IMR-90 (cell line): ENCODE data around the gene SASH3. TPM values are rescaled to one million over a fixed set of nuclear protein-coding genes. Genes with fewer than 3 reads are reported as not detected.

Experiments
- ATAC-seq: fragments of 200-7000 bp; cut with Tn5 transposase; 2 replicates; pipeline ENCODE4 v1.9.1; 2020; ENCODE audit warnings: low read depth, mild to moderate bottlenecking, moderate library complexity
- BruUV-seq: library from RNA; stranded (reverse); fragments of 400-500 nt; replicated peaks from 2 replicates; lab custom pipeline; 2021; lab: Mats Ljungman, UMichigan
- CTCF ChIA-PET: fragments of 300-600 bp; formaldehyde crosslinking; extraction: SDS; loops from one replicate; lab custom pipeline; 2021; ENCODE audit warnings: antibody characterized with exemption; lab: Yijun Ruan, JAX
- POLR2A ChIA-PET: fragments of 300-600 bp; sonication (Branson Sonifier 250); formaldehyde crosslinking; loops from one replicate; lab custom pipeline; 2022; ENCODE audit warnings: antibody characterized with exemption; ENCODE audit not compliant: unreplicated experiment; lab: Charles Lee
- DNase-seq: peaks from one replicate; pipeline ENCODE4 v3.0.0; 2013
- H2AFZ ChIP-seq: replicated peaks from 2 replicates; pipeline ENCODE3; 2013; ENCODE audit warnings: low read length, mild to moderate bottlenecking; ENCODE audit not compliant: poor library complexity
- H2AK5ac ChIP-seq: 2 replicates; pipeline ENCODE4 v1.6.1; 2013; ENCODE audit warnings: low read depth, low read length, inconsistent platforms
- H2AK9ac ChIP-seq: replicated peaks from 2 replicates; pipeline ENCODE3; 2013; ENCODE audit warnings: mild to moderate bottlenecking, low read depth, low read length, moderate library complexity; ENCODE audit not compliant: poor library complexity
- H2BK120ac ChIP-seq: 2 replicates; pipeline ENCODE4 v1.6.1; 2013; ENCODE audit warnings: low read depth, low read length, inconsistent platforms
- H2BK15ac ChIP-seq: 3 replicates; pipeline ENCODE4 v1.6.1; 2013; ENCODE audit warnings: low read depth, low read length, inconsistent platforms
- H2BK20ac ChIP-seq: 2 replicates; pipeline ENCODE4 v1.6.1; 2013; ENCODE audit warnings: low read depth, mild to moderate bottlenecking, inconsistent platforms, low read length, moderate library complexity
- H2BK5ac ChIP-seq: 2 replicates; pipeline ENCODE4 v1.6.1; 2013; ENCODE audit warnings: mild to moderate bottlenecking, low read depth, low read length, inconsistent platforms; ENCODE audit not compliant: poor library complexity, severe bottlenecking
- H3K14ac ChIP-seq: replicated peaks from 2 replicates; pipeline ENCODE4 v1.6.1; 2013; ENCODE audit warnings: low read depth, low read length, inconsistent platforms
- H3K18ac ChIP-seq: 2 replicates; pipeline ENCODE4 v1.6.1; 2013; ENCODE audit warnings: low read depth, low read length, control low read depth
- H3K23ac ChIP-seq: 2 replicates; pipeline ENCODE4 v1.6.1; 2013; ENCODE audit warnings: low read depth, low read length, inconsistent platforms
- H3K27ac ChIP-seq: 2 replicates; pipeline ENCODE4 v1.5.1; 2013; ENCODE audit warnings: mild to moderate bottlenecking, control low read depth, low read length; ENCODE audit not compliant: insufficient read depth
- H3K27me3 ChIP-seq: 2 replicates; pipeline ENCODE4 v1.6.1; 2013; ENCODE audit warnings: low read length; ENCODE audit not compliant: control insufficient read depth, insufficient read depth
- H3K36me3 ChIP-seq: 2 replicates; pipeline ENCODE4 v1.6.1; 2013; ENCODE audit warnings: low read length, mixed read lengths; ENCODE audit not compliant: control insufficient read depth, insufficient read depth
- H3K4ac ChIP-seq: 2 replicates; pipeline ENCODE4 v1.6.1; 2013; ENCODE audit warnings: low read depth, low read length, inconsistent platforms
- H3K4me1 ChIP-seq: 2 replicates; pipeline ENCODE4 v1.6.1; 2013; ENCODE audit warnings: low read length, mixed read lengths; ENCODE audit not compliant: control insufficient read depth, insufficient read depth
- H3K4me2 ChIP-seq: 2 replicates; pipeline ENCODE4 v1.6.1; 2013; ENCODE audit warnings: low read depth, mild to moderate bottlenecking, control low read depth, low read length, moderate library complexity
- H3K4me3 ChIP-seq: 2 replicates; pipeline ENCODE4 v1.5.1; 2013; ENCODE audit warnings: low read depth, mild to moderate bottlenecking, control low read depth, low read length, moderate library complexity; ENCODE audit not compliant: insufficient read depth
- H3K56ac ChIP-seq: 2 replicates; pipeline ENCODE4 v1.6.1; 2013; ENCODE audit warnings: low read length, inconsistent platforms; ENCODE audit not compliant: insufficient read depth; ENCODE audit errors: extremely low read depth
- H3K79me1 ChIP-seq, 2 experiments: 2 replicates each; pipeline ENCODE4 v1.6.1; 2013; ENCODE audit warnings: low read length in 2 of 2, inconsistent platforms in 1 of 2, low read depth in 1 of 2
- H3K9ac ChIP-seq: 2 replicates; pipeline ENCODE4 v1.6.1; 2013; ENCODE audit warnings: low read depth, low read length, control low read depth
- H3K9me1 ChIP-seq: 2 replicates; pipeline ENCODE4 v1.6.1; 2013; ENCODE audit warnings: low read length, inconsistent platforms; ENCODE audit not compliant: insufficient read depth
- H3K9me3 ChIP-seq: 2 replicates; pipeline ENCODE4 v1.6.1; 2013; ENCODE audit warnings: low read length; ENCODE audit not compliant: control insufficient read depth, insufficient read depth
- H4K20me1 ChIP-seq: 2 replicates; pipeline ENCODE4 v1.6.1; 2013; ENCODE audit warnings: low read length, inconsistent platforms; ENCODE audit not compliant: insufficient read depth
- H4K5ac ChIP-seq: 2 replicates; pipeline ENCODE4 v1.6.1; 2013; ENCODE audit warnings: mild to moderate bottlenecking, low read depth, low read length, control low read depth
- H4K8ac ChIP-seq, 2 experiments: 2 replicates each; pipeline ENCODE4 v1.6.1; 2013; ENCODE audit warnings: low read depth in 2 of 2, low read length in 2 of 2, control low read depth in 1 of 2, inconsistent platforms in 1 of 2
- H4K91ac ChIP-seq: 2 replicates; pipeline ENCODE4 v1.6.1; 2013; ENCODE audit warnings: low read depth, low read length, inconsistent platforms; ENCODE audit not compliant: insufficient read depth
- CEBPB ChIP-seq: IDR thresholded peaks from 2 replicates; pipeline ENCODE4 v1.6.1; 2012; ENCODE audit warnings: low read depth, low read length, improper control_type of control experiment
- MAFK ChIP-seq: IDR thresholded peaks from 2 replicates; pipeline ENCODE4 v1.6.1; 2012; ENCODE audit warnings: low read depth, low read length, improper control_type of control experiment
- WGBS, 2 experiments: methylation state at CpG; one replicate each; pipeline versions ENCODE4 v1.1.5 to v1.1.7; 2013; ENCODE audit warnings: missing lambda C conversion rate in 2 of 2; ENCODE audit not compliant: insufficient read length in 1 of 2; ENCODE audit errors: extremely low coverage in 2 of 2; 5-methylcytosine and 5-hydroxymethylcytosine counted together
- dilution Hi-C: fragments of 300-500 bp; cut with HindIII; formaldehyde crosslinking; loops from one replicate; pipeline ENCODE4 v1.14.3; 2018; ENCODE audit warnings: low sequenced_read_pairs; ENCODE audit not compliant: unreplicated experiment
- in situ Hi-C: fragments of 300-500 bp; cut with MboI; formaldehyde crosslinking; loops from 3 replicates; pipeline ENCODE4 v1.14.3; 2019; ENCODE audit warnings: low sequenced_read_pairs, inconsistent platforms, mixed read lengths
- intact Hi-C: fragments of 100-400 bp; cut with micrococcal nuclease; formaldehyde crosslinking; loops from 2 replicates; pipeline ENCODE4 v1.10.0; 2022
- polyA plus RNA-seq, 3 experiments: library from polyadenylated mRNA; depleted of rRNA; stranded (reverse); fragments of >200 nt; gene quantifications; 2 replicates each; pipeline ENCODE4 v1.2.3, GENCODE V29; 2012; ENCODE audit warnings: low replicate concordance in 1 of 3
- total RNA-seq: library from RNA; depleted of rRNA; stranded (reverse); fragments of >200 nt; gene quantifications from 2 replicates; pipeline ENCODE4 v1.2.3, GENCODE V29; 2012

Gene SASH3
- total and polyA plus RNA-seq, 2 of the 4 experiments (the other 2 are of a cell fraction), result not detected

DNA sequence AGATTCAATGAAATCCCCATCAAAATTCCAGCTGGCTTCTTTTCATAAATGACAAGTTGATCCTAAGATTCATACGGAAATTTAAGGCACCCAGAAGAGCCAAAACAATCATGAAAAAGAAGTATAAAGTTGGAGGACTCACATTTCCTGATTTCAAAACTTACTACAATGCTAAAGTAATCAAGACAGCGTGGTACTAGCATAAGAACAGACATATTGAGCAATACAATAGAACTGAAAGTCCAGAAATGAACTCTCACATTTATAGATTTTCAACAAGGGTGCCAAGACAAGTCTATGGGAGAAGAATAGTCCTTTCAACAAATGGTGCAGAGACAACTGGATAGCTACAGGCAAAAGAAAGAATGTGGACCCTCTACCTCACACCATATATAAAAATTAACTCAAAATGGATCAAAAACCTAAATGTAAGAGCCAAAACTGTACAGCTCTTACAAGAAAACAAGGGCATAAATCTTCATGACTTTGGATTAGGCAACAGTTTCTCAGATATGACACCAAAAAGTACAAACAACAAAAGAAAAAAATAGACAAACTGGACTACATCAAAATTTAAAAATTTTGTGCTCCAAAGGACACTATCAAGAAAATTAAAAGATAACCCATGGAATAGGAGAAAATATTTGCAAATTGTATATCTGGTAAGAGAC is 28.5 kb downstream of the SASH3 start:
- H3K4me3 ChIP-seq, result no peak overlapping the region

More for the DNA sequence above, 28.5 kb downstream of the SASH3 start:
- H2AFZ ChIP-seq, result no peak overlapping the region
- no peaks in the 10 kb centered on the region for H3K4me1 ChIP-seq
- H3K14ac ChIP-seq, result no peak overlapping the region
- H3K36me3 ChIP-seq, result peaks cover 17% of the 10 kb centered on the region
- no peak overlapping the region for H3K18ac ChIP-seq
- H3K9ac ChIP-seq, result no peak overlapping the region
- BruUV-seq, result no TSS peak
- DNase-seq, result no peak
- CTCF ChIA-PET, result no interaction called here
- no peak overlapping the region for H2BK120ac ChIP-seq
- dilution Hi-C loops, result no loop called here
- no peaks in the 10 kb centered on the region; a peak in 1 of 4 replicates for H3K79me1 ChIP-seq
- no peaks in the 10 kb centered on the region for H3K9me3 ChIP-seq
- H2BK5ac ChIP-seq, result no peak overlapping the region
- POLR2A ChIA-PET, result no interaction called here
- ATAC-seq, result no peak
- no peak overlapping the region for H3K4ac ChIP-seq
- H2AK5ac ChIP-seq, result no peak overlapping the region
- intact Hi-C loops, result no loop called here
- no peak overlapping the region for H3K56ac ChIP-seq
- TF ChIP-seq MAFK (no peak), CEBPB (peak; percentile 38; the same call in 1 of the 2 replicates)
- H3K27ac ChIP-seq, result no peak overlapping the region
- H3K4me2 ChIP-seq, result no peak overlapping the region
- no peaks in the 10 kb centered on the region for H4K20me1 ChIP-seq
- H4K8ac ChIP-seq, result no peak overlapping the region
- in situ Hi-C loops, result no loop called here
- H2BK15ac ChIP-seq, result no peak overlapping the region
- H2BK20ac ChIP-seq, result no peak overlapping the region
- H2AK9ac ChIP-seq, result no peak overlapping the region
- H3K27me3 ChIP-seq, result peaks cover 5% of the 10 kb centered on the region; the same call in 1 of the 2 replicates
- WGBS, 2 experiments, result no CpG with 5 or more reads among the region's 2 CpGs
- no peak overlapping the region for H4K91ac ChIP-seq
- H3K9me1 ChIP-seq, result no peaks in the 10 kb centered on the region
- H4K5ac ChIP-seq, result no peak overlapping the region
- no peak overlapping the region for H3K23ac ChIP-seq
